ENCODE results near the gene RASAL2.

Gene RASAL2

DNA sequence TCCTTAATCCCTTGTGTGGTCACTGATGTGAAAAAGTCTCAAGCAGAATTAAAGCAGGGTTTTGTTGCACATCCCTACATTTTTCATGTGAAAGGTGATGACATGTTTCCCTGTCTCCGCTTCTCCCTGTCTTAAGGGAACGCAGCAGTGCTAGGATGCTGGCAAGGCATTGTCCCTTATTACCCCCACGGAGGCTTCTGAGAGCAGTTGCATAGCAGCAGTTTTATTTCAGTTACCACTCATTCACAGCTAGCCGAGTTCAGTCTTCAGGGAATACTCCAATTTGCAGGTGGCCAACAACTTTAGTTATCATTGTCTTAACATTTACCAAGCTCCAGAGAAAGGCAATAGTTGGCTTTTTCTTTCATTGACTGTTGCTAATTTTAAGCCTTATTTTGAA, 313.8 kb downstream of the RASAL2 start:
- DNase-seq = no peak

DNA sequence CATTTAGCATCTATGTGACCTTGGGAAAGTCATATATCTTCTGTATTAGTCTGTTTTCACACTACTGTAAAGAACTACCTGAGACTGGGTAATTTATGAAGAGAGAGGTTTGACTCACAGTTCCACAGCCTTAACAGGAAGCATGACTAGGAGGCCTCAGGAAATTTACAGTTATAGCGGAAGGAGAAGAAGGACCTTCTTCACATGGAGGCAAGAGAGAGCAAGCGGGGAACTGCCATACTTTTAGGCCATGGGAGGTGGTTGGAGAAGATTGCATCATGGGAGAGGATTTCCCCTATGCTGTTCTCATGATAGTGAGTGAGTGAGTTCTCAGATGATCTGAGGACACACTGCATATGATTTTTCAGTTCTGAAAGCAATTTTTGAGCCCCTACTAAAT, 315.0 kb downstream of the RASAL2 start:
- no peak for DNase-seq

DNA sequence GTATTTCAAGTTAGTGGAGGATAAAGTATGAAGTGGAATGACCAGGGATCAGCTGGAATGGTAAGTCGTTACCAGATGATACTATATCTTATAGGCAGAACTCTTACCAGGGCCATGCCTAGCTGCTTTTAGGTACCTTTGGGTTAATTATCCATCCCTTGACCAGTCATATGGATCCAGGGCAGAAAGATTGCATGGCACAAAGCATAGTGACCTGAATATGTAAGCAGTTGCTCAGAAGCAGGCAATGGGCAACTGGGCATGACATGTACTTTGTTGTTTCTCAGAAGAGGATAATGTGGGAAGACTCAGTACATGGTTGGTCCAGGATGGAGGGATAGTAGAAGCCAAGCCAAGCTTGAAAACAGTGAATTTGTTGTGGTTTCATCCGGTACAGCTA, 315.6 kb downstream of the RASAL2 start:
- DNase-seq = no peak

DNA sequence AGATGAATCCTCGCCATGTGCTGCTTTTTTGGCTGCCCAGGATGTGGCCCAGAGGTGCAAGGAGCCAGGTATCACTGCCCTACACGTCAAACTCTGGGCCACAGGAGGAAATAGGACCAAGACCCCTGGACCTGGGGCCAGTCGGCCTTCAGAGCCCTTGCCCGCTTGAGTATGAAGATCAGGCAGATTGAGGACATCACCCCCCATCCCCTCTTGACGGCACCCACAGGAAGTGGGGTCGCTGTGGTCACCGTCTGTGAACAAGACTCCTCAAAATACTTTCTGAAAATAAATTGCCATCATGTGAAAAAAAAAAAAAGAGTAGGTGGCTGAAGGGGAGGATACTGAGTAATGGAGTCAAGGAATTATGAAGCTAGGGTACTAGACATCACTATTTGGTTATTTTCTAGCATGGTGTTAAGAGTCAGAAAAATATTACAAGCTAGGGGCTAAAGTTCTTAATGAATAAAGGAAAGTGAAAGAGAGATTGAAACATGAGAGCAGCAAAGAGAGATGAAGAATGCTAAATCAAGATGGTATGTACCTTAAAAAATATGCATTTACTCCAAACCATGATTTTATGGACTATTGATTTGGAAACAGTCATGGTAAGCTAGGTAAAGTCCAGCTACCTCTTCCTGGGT, 318.0 kb downstream of the RASAL2 start:
- no peak for DNase-seq

DNA sequence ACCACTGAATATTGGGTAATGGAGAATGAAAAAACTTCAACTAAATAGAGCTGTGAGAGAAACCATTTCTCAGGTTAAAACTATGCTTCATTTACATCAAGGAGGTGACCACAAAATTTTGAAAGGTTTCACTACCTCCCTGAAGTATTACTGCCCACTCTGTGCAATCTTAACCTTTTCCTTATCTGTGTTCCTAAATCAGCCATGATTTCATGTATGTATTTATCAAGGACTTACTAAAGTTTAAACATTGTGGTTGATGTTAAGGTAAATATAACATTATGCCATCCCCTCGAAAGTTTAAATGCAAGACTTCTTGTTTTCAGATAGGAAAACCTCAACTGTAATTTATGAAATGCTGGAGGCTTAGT, 318.5 kb downstream of the RASAL2 start:
- DNase-seq = peak; percentile 4

DNA sequence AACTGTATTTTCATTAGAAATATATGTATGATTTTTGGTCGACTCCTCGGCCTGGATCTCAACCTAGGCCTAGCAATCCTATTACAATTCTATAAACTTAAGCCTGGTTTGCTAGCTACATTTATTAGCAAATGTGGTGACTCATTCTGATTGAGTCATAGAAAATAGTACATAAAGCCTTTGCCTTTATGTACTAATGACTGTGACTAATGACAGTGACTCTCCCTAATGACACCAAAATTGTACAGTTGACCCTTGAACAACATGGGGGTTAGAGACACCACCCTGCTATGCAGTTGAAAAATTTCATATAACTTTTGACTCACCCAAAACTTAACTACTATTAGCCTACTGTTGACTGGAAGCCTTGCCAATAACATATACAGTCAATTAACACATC, 324.0 kb downstream of the RASAL2 start:
- no peak for DNase-seq

DNA sequence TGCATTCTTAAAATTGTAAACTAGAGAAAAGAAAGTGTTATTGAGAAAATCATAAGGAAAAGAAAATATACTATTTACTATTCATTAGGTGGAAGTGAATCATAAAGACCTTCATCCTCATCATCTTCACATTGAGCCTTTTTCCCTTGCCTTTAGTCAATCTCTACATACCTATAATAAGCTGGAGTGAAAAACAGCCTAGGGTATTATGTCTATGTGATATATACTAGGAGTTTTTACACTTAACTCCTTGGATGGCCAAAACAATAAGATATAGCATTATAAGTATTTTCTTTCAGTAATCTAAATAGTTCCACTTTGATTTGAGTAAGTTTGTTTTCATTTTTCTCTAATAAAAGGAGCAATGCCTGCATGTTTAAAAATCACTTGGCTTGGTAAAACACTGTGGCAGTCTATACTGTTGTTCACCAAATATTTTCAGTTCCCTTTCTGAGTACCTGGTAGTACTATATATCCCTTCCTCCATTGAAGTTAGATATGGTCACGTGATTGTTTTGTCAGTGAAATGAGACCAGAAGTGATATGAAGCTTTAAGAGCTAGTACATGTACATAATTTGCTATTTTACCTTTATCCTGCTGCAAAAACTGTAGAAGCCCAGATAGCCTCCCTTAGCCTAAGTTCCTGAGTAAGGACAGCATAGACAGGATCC, 324.5 kb downstream of the RASAL2 start:
- no peak for DNase-seq

DNA sequence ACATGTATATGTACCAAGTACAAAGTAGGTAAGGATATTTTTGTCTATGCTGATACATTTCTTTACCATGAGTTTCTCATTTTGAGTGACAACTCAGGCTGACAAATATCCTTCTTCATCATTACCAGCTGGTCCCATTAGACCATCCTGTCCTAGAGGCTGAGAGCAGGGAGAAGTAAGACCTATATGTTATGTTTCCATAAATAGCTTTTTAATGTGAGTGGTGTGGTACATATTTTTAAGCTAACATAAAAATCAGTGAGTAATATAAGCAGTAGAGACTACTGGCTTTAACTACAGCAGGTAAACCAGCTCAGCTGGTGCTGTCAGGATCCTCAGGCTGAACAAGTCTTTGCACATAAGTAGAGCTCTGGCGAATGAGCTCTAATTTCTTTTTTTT, 340.5 kb downstream of the RASAL2 start:
- DNase-seq = no peak

DNA sequence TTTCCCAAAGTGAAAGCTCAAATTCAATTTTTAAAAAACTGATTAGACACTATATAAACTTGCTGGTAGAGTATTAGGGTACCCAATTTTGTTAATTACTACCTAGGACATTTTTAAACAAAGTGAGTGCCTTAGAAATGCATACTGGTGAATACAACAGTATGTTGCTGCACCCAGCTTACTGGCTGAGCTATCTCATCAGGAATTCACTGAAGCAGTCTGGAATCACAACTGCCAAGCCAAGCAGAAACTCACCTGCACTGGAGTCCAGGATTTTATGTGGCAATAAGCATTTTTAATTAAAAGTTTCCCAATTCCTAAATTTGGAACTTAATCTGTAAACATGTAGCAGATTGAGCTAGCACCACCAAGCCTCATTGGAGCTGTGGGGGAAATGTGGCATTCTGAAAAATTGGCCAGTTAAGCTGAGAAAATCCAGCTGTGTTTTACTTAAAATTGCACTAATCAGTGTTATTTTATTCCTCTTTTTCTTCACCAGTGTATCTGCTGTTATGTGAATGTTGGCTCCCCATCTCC, 341.1 kb downstream of the RASAL2 start:
- DNase-seq = no peak

DNA sequence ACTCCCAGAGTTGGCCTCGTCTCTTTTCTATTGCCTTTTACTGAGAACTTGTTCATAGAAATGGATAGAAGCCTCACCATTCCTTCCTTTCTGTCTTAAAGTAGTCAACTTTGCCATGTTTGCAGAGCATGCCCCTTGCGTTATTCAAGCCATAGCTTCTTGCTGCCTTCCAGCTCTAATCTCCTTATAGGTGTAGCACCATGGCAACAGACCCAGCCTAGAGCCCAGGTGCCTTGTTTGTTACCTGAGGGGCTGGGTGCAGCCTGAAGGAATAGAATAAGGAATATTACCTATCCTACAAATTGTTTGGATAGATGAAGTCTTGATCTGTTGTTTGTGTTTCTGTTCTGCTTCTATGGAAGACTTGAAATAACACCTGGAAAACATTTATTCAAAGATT, 343.0 kb downstream of the RASAL2 start:
- DNase-seq = no peak

DNA sequence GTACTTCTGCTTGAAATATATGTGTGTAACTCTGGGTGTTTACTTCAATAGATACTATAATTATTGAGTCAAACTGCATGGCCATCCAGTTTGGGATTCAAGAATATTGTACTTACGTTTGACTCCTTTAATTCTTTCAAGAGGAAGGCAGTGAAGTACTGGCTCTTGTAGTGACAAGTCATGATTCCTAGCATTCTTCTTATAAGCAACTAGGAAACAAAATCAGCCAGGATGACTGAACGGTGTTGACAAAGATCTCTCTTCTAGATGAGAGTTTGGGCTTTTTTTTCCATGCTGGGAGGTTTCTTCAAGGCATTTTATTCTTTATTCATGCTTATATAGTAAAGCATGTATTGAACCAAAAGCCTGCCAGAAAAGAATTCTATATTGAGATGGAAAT, 344.5 kb downstream of the RASAL2 start:
- DNase-seq = no peak

DNA sequence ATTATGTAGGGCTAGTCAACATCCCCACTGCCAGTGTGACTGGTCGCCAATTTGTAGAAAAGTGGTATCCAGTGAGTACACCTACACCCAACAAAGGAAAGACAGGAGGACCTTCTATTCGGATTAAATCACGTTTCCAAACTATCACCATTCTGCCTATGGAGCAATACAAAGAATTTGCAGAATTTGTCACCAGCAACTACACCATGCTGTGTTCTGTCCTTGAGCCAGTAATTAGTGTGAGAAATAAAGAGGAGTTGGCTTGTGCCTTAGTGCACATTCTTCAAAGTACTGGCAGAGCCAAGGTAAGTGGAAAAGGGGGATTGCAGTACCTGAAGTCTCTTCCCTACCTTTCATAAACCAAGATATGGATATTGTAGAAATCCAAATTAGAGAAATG, 349.0 kb downstream of the RASAL2 start:
- DNase-seq = no peak

DNA sequence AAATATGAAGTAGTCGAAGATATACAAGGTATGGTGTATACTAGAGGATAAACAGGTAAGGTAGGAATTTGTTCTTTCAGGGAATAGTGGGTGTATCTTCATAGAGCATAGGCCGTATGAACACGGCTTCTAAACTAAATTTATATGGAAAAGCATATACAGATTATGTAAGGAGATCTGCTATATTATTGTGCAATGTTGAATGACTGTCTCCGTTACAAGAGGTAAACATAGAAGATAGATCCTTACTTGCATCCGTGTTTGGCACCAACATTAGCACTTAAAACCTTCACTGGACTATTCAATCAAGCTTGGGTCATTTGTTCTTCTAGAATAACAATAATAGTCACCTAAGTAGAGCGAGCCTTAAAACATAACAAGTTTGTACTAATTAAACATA, 357.0 kb downstream of the RASAL2 start:
- DNase-seq = no peak

DNA sequence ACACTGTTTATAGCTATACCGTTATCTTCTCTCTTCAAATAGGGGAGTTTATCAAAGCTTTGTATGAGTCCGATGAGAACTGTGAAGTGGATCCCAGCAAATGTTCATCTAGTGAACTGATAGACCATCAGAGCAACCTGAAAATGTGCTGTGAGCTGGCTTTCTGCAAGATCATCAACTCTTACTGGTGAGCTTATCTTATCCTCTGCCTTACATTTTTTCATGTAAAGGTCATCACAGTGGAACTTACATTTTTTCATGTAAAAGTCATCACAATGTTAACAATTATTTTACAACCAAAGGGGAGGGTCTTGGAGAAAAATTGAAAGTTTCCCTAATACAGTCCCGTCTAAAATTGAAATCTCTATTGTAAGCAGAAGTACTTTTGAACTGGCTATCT, 357.6 kb downstream of the RASAL2 start:
- DNase-seq = no peak

DNA sequence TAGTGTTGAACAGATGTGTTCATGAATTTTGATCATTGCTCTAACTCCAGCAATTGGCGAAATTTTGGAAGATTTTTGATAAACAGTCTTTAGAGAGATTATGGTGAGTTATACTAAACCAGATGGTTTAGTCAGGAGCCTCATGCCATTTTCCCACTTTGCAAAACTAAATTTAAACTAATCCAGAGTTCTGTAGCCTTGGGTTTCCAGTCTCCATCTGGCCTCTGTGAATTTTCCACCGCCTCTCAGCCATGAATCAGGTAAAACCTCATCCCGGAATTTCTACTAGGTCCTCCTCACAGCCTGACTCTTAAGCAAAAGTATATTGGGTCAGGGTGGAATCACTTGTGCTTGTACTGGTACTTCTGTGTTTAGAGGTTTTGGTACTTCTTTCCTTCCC, 358.1 kb downstream of the RASAL2 start:
- no peak for DNase-seq

DNA sequence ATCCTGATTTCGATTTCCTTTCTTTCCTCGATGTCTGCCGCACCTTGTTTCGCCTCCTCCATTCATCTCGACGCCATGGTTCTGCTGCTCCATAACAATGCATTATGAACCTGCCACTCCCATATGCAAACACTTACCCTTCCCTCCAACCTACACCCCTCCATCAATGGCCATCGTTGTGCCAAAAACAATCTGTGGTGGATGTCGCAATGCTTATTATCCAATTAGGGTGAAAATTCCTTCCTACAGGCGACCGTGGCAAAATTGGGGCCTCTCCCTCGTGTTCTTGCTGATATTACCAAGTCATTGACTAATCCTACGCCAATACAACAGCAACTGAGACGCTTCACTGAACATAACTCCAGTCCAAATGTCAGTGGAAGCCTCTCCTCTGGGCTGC, 362.6 kb downstream of the RASAL2 start:
- no peak for DNase-seq

DNA sequence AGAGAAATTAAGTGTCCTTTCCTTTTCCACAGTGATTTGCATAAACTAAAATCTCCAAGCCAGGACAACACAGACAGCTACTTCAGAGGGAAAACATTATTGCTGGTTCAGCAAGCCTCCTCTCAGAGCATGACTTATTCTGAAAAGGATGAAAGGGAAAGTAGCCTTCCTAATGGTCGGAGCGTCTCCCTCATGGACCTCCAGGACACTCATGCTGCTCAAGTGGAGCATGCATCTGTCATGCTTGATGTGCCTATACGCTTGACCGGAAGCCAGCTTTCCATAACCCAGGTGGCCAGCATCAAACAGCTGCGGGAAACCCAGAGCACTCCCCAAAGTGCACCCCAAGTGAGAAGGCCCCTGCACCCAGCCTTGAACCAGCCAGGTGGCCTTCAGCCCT, 363.7 kb downstream of the RASAL2 start:
- DNase-seq = no peak

DNA sequence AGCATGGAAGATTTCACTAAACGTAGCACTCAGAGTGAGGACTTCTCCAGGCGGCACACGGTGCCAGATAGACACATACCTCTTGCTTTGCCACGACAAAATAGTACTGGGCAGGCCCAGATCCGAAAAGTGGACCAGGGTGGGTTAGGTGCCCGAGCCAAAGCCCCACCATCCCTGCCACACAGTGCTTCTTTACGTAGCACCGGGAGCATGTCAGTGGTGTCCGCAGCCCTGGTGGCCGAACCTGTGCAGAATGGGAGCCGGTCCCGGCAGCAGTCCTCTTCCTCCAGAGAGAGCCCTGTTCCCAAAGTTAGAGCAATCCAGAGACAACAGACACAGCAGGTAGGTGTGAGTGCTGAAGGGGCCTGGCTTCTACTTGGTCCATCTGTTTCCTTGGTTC, 364.3 kb downstream of the RASAL2 start:
- no peak for DNase-seq

DNA sequence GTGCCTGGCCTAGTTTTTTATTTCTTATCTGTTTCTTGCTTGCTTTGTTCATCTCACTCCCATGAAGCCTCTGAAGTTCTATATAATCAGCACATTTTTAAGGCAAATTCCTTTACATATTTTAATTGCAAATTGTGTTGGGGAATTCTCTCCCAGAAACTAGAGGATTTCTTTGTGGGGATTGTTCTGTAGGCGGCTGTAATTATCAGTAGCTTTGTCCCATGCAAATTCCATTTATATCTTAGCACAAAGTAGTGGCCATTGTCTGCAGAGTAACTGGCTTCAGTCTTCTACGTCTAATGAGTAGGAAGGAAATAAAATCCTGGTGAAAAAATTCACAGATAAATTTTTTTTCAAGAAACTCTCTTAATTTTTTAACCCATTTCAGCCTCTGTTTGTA, 367.2 kb downstream of the RASAL2 start:
- no peak for DNase-seq

DNA sequence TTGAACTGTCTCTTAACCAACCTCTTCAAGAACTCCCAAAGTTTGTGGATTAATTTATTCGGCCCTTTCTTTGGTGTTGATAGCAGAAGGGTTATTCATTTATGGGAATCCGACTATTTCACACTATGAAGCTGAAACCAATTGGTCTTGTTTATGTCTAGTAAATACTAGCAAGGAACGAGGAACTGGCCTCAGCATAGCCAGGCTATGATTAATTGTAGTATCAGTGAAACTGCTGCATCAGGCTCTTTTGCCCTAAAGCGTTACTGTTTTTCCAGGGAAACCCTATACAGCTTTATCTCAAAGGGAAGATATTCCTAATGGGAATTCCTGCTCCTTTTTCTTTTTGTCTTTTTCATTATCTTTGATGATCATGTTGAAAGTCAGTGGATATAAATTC, 367.8 kb downstream of the RASAL2 start:
- no peak for DNase-seq

DNA sequence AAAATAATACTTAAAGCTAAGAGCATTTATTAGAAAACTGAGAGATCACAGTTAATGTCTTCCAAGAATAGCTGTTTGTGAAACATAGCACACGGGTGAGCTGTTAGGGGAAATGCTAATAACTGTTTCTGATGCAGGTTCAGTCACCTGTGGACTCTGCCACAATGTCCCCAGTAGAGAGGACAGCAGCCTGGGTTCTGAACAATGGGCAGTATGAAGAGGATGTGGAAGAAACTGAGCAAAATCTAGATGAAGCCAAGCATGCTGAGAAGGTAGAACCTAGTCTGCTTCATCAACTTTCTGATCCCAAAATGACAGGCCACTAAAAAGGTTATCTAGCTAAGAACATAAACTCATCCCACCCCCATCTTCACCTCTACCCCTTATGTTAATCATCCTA, 370.2 kb downstream of the RASAL2 start:
- DNase-seq = no peak

DNA sequence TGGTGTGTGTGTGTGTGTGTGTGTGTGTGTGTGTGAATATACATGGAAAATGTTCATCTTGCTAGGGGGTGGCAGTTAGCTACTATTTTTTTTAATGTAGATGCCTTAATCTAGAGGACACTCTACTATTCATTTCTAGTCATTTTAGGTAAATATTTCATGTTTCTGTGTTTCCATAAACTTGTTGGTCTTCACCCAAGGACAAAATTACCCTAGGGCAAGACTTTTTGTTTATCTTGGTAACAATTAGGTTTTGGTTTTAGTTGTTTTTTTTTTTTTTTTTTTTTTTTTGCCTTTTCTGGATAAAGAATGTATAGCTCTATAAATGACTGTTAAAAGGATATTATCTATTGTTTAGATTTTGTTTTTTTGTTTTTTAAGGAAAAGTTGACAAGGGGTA, 370.7 kb downstream of the RASAL2 start:
- DNase-seq = no peak

DNA sequence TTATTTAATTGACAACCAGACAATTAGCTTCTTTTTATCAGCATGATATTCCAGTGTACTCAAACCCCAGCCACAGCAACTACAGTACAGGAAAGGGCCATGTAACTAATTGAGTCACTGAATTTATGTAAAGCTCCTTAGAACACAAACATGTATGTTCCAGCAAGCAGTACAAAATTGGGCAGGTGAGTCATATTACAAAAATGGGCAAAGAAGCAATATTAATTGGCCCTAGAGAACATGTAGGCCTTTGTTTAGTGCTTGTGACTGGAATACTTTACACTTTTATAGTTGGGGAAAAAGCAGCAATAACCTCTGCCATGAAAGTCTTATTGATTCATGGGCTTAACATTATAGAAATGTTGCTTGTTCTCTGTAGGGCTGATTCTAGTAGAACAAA, 371.1 kb downstream of the RASAL2 start:
- no peak for DNase-seq

DNA sequence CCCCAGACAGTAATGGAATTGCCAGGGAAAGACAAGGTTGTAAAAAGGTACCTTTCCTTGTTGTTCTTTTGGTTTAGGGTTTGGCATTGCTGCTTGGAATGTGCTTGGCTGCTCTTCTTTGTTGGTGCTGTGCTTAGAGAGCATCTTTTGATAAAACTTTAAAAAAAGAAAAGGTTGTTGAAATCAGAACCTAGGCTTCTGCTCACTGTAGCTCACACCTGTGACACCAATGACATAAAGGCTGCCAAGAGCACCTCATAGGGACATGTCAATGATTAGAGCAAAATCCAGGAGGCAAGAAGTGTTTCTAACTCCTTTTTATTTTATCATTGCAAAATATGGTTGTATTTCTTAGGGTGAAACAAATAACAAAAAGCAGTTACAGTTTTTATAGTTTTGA, 373.9 kb downstream of the RASAL2 start:
- DNase-seq = no peak

DNA sequence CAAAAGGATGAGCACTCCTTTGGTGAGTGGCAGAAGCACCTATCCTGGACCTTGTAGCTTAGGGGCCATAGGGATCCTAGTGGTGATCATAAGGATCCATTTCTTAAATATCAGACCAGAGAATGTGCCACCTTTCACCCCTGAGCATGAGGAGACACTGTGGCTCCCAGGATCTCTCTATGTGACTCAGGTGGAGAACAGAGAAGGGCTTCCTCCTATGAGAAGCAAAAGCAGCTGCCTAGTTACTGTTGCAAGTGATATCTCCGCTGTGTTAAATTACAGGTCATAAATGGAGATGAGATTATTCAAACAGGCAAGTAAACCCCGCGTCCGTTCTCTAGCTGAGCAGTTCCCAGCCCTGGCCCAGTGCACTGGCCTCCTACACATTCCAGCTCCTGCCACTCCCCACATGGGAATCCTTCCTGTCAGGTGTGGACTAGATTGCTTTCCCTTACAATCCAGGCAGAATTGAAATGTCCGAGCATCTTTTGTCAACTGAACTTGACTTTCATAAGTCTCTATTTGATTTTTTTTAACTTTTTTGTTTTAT, 376.6 kb downstream of the RASAL2 start:
- no peak for DNase-seq

All from hematopoietic multipotent progenitor cell treated with erythropoietin and hydrocortisone succinate and interleukin-3 and kit ligand, for 6 days (in vitro differentiated cells).